Measurements from ENCODE around the gene KLHL33.

- TF ChIP-seq REST (IDR thresholded peaks at IDR 0.05; ENCODE audit: borderline replicate concordance) (no peak), POLR2AphosphoS5 (IDR thresholded peaks at IDR 0.05) (no peak), EZH2 (IDR thresholded peaks at IDR 0.05; ENCODE audit: borderline replicate concordance, insufficient read depth, low read length, poor library complexity, severe bottlenecking) (no peak), RAD21 (conservative IDR thresholded peaks at IDR 0.05) (no peak), CTCF (IDR thresholded peaks at IDR 0.05; ENCODE audit: poor library complexity, severe bottlenecking) (no peak), MXI1 (conservative IDR thresholded peaks at IDR 0.05; ENCODE audit: poor library complexity, severe bottlenecking) (no peak), TAF1 (IDR thresholded peaks at IDR 0.05; ENCODE audit: low read depth) (no peak)
These were observed 22.2 kb upstream of the KLHL33 start for GRCh38 chr14:20458031-20458789.

All from neural cell (in vitro differentiated cells).